ENCODE measurements around the gene SPDYE4.

SPDYE4 gene

DNA sequence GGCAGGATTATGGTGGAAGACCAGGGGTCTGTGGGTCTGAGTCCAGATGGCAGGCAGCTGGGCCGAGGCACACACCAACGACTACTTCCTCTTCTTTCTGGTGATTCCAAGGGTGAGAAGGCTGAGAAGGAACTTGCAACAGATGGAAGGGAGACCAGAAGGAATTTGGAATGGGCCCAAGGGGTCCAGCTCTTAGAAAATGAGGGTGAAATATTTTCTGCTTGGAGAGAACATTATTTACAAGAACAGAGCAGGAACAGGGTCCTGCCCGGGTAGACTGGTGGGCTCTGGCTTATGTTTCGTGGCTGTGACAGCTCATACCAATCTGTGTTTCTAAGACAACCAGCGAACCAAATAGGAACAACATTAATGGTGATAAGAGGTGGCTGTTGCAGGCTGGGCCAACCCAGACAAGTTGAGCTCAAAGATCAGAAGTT lies 50.3 kb downstream of the SPDYE4 start:
- no peak for DNase-seq

DNA sequence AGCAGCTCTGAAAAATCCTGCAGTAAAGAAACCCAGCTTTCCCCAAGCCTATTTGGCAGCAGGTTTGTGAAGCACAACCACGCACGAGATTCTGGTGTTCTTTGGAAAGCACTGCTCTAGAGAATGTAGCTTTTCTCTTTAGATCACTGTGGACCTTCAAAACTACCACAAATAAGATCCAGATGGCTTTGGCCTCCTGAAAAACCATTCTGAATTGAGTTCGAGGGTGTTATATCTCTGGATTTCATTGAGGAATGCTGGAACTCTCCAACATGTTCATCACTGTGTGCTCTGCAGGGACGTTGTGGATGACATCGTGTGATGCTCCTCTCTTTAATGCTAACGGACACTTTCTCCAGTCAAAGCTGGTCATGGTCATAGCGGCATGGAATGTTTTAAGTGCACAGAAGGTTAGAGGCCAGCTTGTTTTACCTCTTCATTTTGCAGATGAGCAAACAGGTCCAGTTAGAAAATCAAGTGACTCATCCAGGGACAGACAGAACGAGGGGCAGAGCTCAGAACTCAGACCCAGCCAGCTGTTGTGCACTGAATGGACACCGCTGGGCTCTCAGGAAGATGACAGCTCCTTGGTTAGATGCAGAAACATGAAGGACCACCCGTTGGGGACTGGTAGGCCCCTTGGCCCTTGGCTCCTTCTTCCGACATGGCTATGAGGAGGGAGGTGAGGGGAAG lies 50.9 kb downstream of the SPDYE4 start:
- no peak for DNase-seq

DNA sequence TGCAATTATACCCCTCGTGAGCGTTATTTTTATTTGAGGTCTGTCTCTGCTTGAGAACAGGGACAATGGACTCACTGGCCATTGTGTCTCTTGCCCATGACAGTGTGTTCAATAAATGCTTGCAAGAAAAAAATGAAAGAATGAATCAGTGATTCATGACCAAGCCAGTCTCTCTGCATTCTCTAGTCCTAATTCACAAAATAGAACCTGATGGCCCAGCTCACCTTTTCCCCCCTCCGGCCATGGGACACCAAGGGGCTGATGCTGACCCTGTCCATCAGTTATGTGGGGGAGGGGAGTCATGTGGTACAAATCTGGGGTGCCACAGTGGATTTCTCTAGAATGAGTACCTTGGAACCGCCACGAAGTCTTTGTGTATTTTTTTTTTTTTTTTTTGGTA lies 51.9 kb downstream of the SPDYE4 start:
- no peak for DNase-seq

DNA sequence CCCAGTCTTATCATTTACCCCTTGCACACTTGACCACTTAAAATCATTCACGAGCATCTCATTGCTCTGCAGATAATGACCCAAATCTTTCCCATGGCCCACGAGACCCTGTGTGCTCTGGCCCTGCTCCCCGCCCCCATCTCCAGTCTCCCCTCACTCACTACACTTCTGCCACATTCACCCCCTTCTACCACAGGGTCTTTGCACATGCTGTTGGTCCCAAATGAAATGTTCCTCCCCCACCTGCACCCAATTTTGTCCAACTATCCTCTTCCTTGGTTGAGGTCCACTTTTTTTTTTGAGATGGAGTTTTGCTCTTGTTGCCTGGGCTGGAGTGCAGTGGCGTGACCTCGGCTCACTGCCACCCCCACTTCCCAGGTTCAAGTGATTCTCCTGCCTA lies 52.9 kb downstream of the SPDYE4 start:
- DNase-seq = no peak

DNA sequence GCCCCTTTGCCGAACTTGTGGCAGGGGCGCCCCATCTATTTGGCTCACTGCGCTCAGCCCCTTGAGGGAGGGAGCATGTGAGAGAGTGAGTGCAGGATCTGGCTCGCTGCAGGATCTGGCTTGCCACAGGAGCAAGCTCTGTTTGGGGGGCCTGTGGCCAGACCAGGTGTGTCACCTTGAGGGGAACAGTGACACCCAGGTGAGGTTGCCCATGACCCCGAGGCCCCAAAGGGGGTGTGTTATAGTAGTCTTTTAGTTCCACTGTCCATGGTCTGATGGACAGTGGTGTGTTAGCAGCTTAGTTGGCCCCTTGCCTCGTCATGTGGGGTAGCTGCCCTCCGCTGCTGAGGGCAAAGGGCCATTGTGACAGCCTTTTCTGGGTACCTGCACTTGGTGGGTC lies 55.3 kb downstream of the SPDYE4 start:
- no peak for DNase-seq

DNA sequence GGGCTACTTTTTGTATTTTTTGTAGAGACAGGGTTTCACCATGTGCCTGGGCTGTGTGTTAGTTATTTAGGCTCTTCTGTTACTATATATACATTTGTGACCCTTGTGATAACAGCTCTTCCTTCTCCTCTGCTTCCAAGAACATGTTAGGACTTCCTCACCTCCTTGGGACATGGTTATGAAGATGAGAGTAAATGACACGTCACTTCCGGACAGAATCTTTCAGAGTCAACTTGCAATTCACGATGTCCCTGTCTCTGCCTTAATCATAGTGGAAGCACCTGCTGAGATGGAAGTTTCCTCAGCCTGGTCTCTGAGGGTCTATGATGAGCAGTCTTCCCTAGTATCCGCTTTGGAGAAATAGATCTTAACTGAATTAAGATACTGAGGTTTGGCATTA lies 56.6 kb downstream of the SPDYE4 start:
- no peak for DNase-seq

DNA sequence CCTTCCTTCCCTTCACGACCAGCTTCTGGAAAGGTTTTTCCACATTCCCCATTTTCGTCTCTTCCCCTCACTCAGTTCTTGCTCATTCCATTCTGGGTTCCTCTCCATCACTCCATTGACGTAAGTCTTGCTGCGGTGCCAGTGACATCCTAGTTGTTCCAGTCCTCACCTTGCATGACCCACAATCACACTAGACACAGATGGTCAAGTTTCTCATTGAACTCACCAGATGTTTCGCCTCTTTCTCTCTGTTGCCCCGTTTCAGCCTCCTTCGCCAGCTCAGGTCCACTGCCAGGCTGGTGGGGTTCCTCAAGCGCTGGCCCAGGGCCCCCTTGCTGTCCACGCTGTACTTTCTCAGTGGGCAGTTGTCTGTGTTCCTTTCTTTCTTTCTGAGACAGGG lies 57.1 kb downstream of the SPDYE4 start:
- DNase-seq = no peak

Measured in NCI-H748 treated with DMSO at 0.1 percent for 48 hours (cell line).